DOHH2 (cell line): ENCODE data around the gene KIF26A.

Source experiments
- H3F3A ChIP-seq: fragments of 200-600 bp; sonication (generic), shearing (Covaris generic); 2 replicates; pipeline ENCODE4 v1.6.0; 2016; ENCODE audit warnings: antibody characterized with exemption, mild to moderate bottlenecking; ENCODE audit not compliant: control insufficient read depth, insufficient read depth
- H3K27ac ChIP-seq: fragments of 200-600 bp; sonication (generic); 2 replicates; pipeline ENCODE4 v1.5.1; 2014; ENCODE audit warnings: low read depth, mild to moderate bottlenecking, low read length, moderate library complexity
- H3K27me3 ChIP-seq: fragments of 200-600 bp; sonication (generic); 2 replicates; pipeline ENCODE4 v1.6.1; 2014; ENCODE audit warnings: mild to moderate bottlenecking, low read length, mixed read lengths; ENCODE audit not compliant: control insufficient read depth
- H3K36me3 ChIP-seq: fragments of 200-600 bp; sonication (generic); 2 replicates; pipeline ENCODE4 v1.6.1; 2014; ENCODE audit warnings: mild to moderate bottlenecking, low read length, moderate library complexity, mixed read lengths; ENCODE audit not compliant: control insufficient read depth
- H3K4me1 ChIP-seq: fragments of 200-600 bp; sonication (generic); 2 replicates; pipeline ENCODE4 v1.6.1; 2014; ENCODE audit warnings: mild to moderate bottlenecking, low read length, mixed read lengths; ENCODE audit not compliant: control insufficient read depth
- H3K4me2 ChIP-seq: fragments of 200-600 bp; sonication (generic); 2 replicates; pipeline ENCODE4 v1.6.0; 2014; ENCODE audit warnings: mild to moderate bottlenecking, low read length, moderate library complexity
- H3K4me3 ChIP-seq: fragments of 200-600 bp; sonication (generic); 2 replicates; pipeline ENCODE4 v1.5.1; 2014; ENCODE audit warnings: mild to moderate bottlenecking, low read length, mixed read lengths
- H3K79me2 ChIP-seq: fragments of 200-600 bp; sonication (generic); 2 replicates; pipeline ENCODE4 v1.6.1; 2014; ENCODE audit warnings: mild to moderate bottlenecking, low read length, mixed read lengths; ENCODE audit not compliant: control insufficient read depth
- H3K9me2 ChIP-seq: fragments of 200-600 bp; sonication (generic); replicated peaks from 2 replicates; pipeline ENCODE4 v1.6.1; 2014; ENCODE audit warnings: mild to moderate bottlenecking, low read length, mixed read lengths; ENCODE audit not compliant: control insufficient read depth
- H3K9me3 ChIP-seq: fragments of 200-600 bp; sonication (generic); 2 replicates; pipeline ENCODE4 v1.6.1; 2014; ENCODE audit warnings: antibody characterized with exemption, low read length, mixed read lengths; ENCODE audit not compliant: control insufficient read depth, insufficient read depth
- H4K20me1 ChIP-seq: fragments of 200-600 bp; sonication (generic); 2 replicates; pipeline ENCODE4 v1.6.0; 2014; ENCODE audit warnings: low read depth, mild to moderate bottlenecking, antibody characterized with exemption, low read length, moderate library complexity; ENCODE audit not compliant: control insufficient read depth, insufficient read depth
- EZH2phosphoT487 ChIP-seq: fragments of 200-600 bp; sonication (generic); IDR thresholded peaks from 2 replicates; pipeline ENCODE4 v1.6.1; 2017; ENCODE audit warnings: borderline replicate concordance, mild to moderate bottlenecking, antibody characterized with exemption, low read length, moderate library complexity, mixed read lengths
- TF ChIP-seq, protein P1 (sequence below): fragments of 200-600 bp; sonication (generic); IDR thresholded peaks from one replicate; pipeline ENCODE4 v1.5.1; 2014; ENCODE audit warnings: antibody characterized with exemption, mild to moderate bottlenecking, low read depth, low read length; ENCODE audit not compliant: poor library complexity, severe bottlenecking

Gene KIF26A

DNA sequence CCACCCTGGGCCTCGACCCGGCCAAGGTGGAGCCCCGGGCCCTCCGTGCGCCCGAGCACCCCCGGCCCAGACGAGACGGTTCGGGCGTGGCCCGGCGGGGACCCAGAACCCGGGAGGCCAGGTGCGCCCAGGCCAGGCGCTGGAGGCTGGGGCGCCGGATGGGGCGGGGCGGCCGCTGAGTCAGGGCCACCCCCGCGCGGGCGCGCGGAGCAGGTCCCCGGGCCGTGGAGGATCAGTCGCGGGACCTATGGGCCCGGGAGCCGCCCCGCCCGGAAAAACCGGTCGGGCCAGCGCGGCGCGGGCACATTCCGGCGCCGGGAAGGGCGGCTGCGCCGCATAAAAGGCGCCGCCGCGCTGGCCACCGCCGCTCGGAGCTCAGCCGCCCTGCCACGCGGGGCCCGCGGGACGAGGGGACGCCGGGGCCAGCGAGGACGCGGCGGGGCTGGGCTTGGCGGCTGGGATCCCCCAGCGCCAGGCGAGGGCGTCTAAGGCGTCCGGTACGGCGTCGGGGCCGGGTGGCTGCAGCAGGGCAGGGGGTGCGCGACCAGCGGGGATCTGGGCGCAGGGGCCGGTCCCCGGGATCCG is 21.5 kb upstream of the KIF26A start:
- Histone ChIP-seq H4K20me1 (no peaks in the 10 kb centered on the region), H3K4me3 (no peak overlapping the region), H3K79me2 (no peaks in the 10 kb centered on the region), H3K9me2 (no peaks in the 10 kb centered on the region), H3K4me2 (no peak overlapping the region), H3K9me3 (no peaks in the 10 kb centered on the region), H3K4me1 (no peaks in the 10 kb centered on the region), H3K36me3 (no peaks in the 10 kb centered on the region), H3F3A (no peaks in the 10 kb centered on the region), H3K27ac (no peak overlapping the region), H3K27me3 (no peaks in the 10 kb centered on the region)
- no peak for TF ChIP-seq EZH2phosphoT487
- TF ChIP-seq, protein P1, sequence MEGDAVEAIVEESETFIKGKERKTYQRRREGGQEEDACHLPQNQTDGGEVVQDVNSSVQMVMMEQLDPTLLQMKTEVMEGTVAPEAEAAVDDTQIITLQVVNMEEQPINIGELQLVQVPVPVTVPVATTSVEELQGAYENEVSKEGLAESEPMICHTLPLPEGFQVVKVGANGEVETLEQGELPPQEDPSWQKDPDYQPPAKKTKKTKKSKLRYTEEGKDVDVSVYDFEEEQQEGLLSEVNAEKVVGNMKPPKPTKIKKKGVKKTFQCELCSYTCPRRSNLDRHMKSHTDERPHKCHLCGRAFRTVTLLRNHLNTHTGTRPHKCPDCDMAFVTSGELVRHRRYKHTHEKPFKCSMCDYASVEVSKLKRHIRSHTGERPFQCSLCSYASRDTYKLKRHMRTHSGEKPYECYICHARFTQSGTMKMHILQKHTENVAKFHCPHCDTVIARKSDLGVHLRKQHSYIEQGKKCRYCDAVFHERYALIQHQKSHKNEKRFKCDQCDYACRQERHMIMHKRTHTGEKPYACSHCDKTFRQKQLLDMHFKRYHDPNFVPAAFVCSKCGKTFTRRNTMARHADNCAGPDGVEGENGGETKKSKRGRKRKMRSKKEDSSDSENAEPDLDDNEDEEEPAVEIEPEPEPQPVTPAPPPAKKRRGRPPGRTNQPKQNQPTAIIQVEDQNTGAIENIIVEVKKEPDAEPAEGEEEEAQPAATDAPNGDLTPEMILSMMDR: no peak

DNA sequence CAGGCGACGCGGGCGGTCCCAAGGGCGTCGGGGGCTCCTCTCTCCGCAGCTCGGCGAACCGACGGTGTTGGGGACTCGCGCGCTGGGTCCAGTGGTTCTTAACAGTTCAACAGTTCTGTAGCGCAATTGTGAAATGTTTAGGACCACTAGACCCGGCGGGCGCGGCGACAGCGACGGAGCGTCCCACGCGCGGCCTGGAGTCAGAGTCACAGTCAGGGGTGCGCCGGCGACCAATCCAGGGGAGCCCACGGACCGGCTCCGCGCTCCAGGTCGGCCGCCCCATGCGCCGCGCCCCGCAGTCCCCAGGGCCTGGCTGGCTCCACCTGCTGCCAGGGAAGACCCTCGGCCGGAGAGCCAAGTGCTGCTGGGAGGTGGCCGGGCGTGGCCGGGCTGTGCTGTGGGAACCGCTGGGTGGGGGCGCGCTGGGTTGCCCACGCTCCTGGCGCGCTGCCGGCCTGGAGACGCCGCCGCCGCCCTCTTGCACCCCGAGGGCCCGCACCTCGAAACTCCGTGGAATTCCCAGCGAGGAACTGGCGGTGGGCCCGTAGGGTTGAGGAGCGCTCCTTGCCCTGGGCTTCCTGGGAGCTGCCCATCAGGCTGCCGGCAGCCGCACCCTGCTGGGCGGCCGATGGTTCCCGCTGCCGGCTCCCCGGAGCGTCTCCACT is 20.9 kb upstream of the KIF26A start:
- Histone ChIP-seq H3K79me2 (no peaks in the 10 kb centered on the region), H3K36me3 (no peaks in the 10 kb centered on the region), H3K4me2 (no peak overlapping the region), H3K4me3 (no peak overlapping the region), H3F3A (no peaks in the 10 kb centered on the region), H3K4me1 (no peaks in the 10 kb centered on the region), H3K27ac (no peak overlapping the region), H3K9me2 (no peaks in the 10 kb centered on the region), H4K20me1 (no peaks in the 10 kb centered on the region), H3K27me3 (no peaks in the 10 kb centered on the region), H3K9me3 (no peaks in the 10 kb centered on the region)
- TF ChIP-seq, protein P1: no peak
- no peak for TF ChIP-seq EZH2phosphoT487

DNA sequence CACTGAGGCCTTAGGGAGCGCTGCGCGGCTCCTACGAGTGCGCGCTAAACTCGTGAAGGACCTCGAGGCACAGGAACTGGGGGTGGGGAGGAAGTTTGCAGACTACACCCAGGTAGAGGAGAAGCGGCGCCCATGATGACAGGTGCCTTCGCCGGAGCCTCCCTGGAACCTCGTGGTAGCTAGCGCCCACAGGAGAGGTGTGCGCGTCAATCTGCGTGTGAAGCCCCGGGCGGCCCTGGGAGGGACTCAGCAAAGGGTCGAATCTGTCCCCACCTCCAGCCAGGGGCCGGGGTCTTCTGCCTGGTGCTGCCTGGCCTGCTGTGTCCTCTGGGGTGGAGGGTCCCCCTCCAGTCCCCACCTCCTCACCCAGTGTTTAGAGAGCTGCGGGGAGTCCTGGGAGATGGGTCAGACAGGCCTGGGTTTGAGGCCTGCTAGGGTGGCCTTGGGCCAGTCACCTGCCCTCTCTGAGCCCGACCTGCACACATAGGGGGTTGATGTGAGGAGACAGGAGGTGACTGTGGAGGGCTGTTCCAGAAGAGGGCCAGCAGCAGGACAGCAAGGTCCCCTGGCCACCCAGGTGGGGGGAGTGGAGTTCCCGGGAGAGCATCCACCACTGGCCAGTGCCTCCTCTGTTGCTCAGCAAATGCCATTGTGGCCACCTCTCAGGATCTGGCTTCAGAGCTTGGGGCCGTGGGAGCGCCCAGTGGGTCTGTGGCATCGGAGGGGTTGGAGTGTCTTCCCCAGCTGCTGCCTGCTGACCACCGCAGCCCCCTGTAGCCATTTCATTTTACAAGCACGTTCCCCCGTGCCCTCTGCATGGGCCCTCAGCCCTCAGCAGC is 20.2 kb upstream of the KIF26A start:
- Histone ChIP-seq H3K27ac (no peak overlapping the region), H3F3A (no peaks in the 10 kb centered on the region), H3K4me2 (no peak overlapping the region), H3K4me3 (no peak overlapping the region), H3K79me2 (no peaks in the 10 kb centered on the region), H3K9me3 (no peaks in the 10 kb centered on the region), H3K36me3 (no peaks in the 10 kb centered on the region), H3K27me3 (no peaks in the 10 kb centered on the region), H3K4me1 (no peaks in the 10 kb centered on the region), H4K20me1 (no peaks in the 10 kb centered on the region), H3K9me2 (no peaks in the 10 kb centered on the region)
- no peak for TF ChIP-seq EZH2phosphoT487
- TF ChIP-seq, protein P1: no peak
